Stimulated activated CD4-positive, alpha-beta T cell treated with anti-CD3 and anti-CD28 coated beads, Interleukin-1b, Interleukin-23, amount 100 ng/mL, for 48 hours (primary cell): Measurements from ENCODE around the gene KLHL42.
"Not testable (repeated sequence)": the region's sequence is repeated elsewhere in the genome, so short reads cannot be mapped to it uniquely, and the experiment has no call there.

Source experiments
- DNase-seq: peaks from one replicate; pipeline ENCODE4 v3.0.0-alpha.2; 2020

Gene KLHL42

GRCh38 chr12:27818401-27818918 lies 38.4 kb downstream of the KLHL42 start:
- DNase-seq, result no peak

GRCh38 chr12:27820564-27820963 lies 40.5 kb downstream of the KLHL42 start:
- no peak for DNase-seq

- no peak for DNase-seq
These were observed 41.4 kb downstream of the KLHL42 start for GRCh38 chr12:27821259-27821973.

- peak; percentile 81 for DNase-seq
These were observed 42.2 kb downstream of the KLHL42 start for GRCh38 chr12:27822076-27822712.

- peak; percentile 23 for DNase-seq
These were observed 43.0 kb downstream of the KLHL42 start for GRCh38 chr12:27823038-27823437.

GRCh38 chr12:27824126-27824842 lies 44.3 kb downstream of the KLHL42 start:
- peak; percentile 19 for DNase-seq

- no peak for DNase-seq
These were observed 46.0 kb downstream of the KLHL42 start for GRCh38 chr12:27826076-27826475.

- DNase-seq, result no peak
These were observed 48.2 kb downstream of the KLHL42 start for GRCh38 chr12:27828196-27828595.

GRCh38 chr12:27838543-27839185 lies 58.6 kb downstream of the KLHL42 start:
- no peak for DNase-seq

- no peak for DNase-seq
These were observed 60.4 kb downstream of the KLHL42 start for GRCh38 chr12:27840229-27840999.

- DNase-seq, result no peak
These were observed 61.4 kb downstream of the KLHL42 start for GRCh38 chr12:27841392-27841882.

- DNase-seq, result no peak
These were observed 63.7 kb downstream of the KLHL42 start for GRCh38 chr12:27843714-27844245.

GRCh38 chr12:27844366-27845090 lies 64.5 kb downstream of the KLHL42 start:
- no peak for DNase-seq

GRCh38 chr12:27845187-27845586 lies 65.2 kb downstream of the KLHL42 start:
- DNase-seq, result no peak

GRCh38 chr12:27845706-27846105 lies 65.7 kb downstream of the KLHL42 start:
- not testable (repeated sequence) for DNase-seq

- DNase-seq, result not testable (repeated sequence)
These were observed 67.3 kb downstream of the KLHL42 start for GRCh38 chr12:27847293-27847692.

- DNase-seq, result no peak
These were observed 71.3 kb downstream of the KLHL42 start for GRCh38 chr12:27851311-27851710.

GRCh38 chr12:27852117-27852516 lies 72.1 kb downstream of the KLHL42 start:
- DNase-seq, result no peak
